ENCODE measurements around the gene CIB2.
A peak's percentile ranks its signal among the peaks of the same experiment; 100 is the strongest.

CIB2 gene

GRCh38 chr15:78082743-78083110, 48.5 kb downstream of the CIB2 start:
- DNase-seq, result no peak

DNA sequence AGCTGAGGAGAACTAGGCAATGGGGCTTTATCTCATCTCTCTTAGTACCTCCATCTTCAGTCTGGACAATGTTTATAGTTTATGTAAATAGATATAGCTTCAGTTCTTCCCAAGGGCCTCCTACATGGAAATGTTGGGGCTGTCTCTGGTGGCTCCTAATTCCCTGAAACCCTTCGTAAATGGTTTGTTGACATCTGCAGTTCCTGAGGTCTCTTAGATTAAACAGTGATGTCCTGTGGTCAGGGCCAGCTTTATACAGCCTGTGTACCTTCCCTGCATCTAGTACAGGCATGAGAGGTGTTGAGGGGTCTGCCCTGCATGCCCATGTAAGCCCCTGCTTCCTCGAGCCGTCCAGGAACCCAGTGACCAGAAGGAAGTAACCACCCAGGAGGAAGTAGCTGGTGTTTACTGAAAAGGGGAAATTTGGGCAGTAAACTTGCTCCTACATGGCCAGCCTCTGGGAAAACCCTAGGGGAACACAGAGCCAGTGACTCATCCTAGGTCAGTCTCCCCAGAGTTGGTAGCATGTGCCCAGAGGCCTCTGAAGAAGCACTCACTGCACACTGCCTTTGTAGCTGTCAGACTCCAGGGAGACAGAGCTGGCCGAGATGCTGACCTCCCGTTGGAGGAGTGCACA, 49.0 kb downstream of the CIB2 start:
- DNase-seq, result no peak

GRCh38 chr15:78080088-78080460, 51.2 kb downstream of the CIB2 start:
- no peak for DNase-seq

DNA sequence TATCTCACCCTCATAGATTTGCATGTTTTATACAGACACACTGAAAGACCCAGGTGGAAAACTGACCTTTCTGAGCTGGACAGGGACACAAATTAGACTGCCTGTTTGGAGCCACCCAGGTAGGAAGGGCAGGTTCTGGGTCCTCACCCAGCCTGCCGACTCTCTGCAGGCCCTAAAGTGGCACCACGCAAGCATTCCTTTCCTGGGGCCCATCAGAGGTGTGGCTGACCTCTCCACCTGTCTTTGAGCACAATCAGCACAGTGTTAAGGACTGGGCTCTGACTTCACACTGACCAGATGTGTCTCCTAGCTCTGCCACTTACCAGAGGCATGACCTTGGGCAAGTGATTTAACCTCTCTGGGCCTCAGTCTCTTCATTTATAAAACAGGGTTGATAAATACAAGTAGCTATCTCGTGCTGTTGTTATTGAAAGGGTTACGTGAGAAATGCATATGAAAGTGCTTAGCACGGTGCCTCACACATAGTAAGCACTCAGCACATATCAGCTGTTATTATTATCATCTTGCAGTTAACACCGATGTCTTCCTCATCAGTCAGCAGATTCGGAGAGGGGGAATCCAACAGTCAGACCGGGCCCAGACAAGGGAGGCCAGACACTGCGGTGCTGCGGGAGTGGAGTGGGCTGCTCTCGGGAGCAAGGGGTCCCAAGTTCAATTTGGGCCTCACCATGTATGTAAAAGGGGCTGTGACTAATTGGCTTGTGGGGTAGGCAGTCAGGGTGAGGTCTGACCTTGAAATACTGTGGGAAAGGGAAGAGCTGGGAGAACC, 51.8 kb downstream of the CIB2 start:
- no peak for DNase-seq

DNA sequence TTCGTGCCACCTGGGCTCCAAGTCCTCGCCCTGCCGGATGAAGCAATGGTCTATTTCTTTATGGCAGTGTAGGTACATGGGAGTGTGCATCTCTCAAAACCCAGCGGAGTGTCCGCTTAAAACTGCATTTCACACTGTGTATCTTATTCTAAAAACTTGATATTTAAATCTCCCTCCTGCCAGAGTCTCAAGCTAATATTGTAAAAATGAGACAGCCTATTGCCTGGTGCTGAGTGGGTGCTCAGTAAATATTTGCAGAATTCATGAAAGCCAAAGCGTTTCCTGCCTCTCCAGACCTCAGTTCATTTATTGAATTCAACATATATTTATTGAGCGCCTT, 53.4 kb downstream of the CIB2 start:
- DNase-seq, result no peak

DNA sequence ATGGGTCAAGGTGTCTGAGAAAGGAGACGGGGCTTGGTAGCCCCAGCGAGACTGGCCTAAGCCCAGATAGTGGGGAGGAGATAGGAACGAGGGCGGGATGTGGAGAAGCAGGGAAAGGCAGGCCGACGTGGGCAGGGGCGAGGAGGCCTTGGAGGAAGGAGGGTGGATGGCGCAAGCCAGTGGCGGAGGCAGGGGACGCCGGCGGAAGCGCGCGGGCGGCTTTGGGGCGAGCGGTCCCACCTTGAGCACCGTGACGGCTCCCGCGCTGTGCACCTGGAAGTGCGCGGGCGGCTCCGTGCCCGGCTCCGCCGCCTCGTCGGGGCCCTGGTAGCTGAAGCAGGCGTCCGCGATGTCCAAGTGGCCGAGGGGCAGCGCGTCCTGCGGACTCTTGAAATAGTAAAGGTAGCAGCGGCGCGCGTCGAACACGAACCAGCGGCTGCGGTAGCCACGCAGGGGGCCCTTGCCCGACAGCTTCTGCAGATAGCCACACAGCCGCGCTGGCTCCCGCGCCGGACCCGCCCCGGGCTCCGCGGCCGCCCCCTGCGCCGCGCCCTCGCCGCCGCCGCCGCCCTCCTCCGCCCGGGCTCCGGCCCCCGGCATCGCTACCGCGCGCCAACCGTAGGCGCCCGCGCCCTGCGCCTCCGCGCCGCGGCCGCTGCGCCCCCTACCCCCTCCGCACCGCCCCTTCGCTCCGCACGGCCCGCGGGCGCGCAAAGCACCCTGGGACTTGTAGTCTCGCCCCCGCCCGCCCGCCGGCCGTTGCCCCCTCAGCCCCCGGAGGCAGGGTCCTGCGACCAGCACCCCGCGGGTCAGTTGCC, 54.0 kb downstream of the CIB2 start, which contains the start of gene TBC1D2B:
Gene TBC1D2B (minus strand): TSS at position 659 of the 818 bp plus-strand sequence. CDS start 59 bp downstream, at position 600.
- DNase-seq, result peak; percentile 75

GRCh38 chr15:78076231-78077052, 54.8 kb downstream of the CIB2 start:
- DNase-seq, result no peak

DNA sequence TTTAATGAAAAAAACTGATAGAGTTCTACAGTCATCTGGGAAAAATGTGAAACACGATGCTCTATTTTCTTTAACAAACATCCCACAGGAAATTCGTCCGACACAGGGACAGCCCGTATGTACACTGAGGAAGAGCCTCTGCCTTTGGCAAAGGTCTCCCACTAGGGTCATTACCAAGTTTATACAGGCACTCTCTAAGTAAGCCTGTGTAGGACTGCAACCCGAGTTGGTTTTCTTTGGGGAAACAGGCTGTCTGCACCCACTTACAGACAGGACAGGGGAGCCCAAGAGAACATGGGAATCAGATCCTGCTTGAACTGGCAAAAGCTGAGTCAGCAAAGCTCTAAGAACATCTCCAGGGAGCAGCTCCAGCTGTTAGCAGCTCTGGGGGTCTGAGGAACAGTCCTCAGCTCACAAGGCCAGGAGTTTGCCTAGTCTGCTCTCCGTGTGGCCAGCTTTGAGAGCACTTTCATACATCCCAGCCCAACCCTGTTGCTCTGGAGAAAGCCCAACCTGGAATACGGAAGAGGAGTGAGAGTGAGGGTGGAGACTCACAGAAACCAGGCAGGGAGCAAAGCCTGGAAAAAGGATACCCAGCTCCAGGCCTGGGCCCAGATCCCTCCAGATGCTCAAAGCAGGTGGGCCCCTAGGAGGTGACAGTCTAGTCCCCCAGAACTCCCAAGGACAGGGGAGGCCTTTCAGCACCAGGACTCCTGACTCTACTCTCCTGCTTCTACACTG, 55.6 kb downstream of the CIB2 start:
- no peak for DNase-seq

- DNase-seq, result no peak
Observed at GRCh38 chr15:78073046-78073787, 58.0 kb downstream of the CIB2 start.

DNA sequence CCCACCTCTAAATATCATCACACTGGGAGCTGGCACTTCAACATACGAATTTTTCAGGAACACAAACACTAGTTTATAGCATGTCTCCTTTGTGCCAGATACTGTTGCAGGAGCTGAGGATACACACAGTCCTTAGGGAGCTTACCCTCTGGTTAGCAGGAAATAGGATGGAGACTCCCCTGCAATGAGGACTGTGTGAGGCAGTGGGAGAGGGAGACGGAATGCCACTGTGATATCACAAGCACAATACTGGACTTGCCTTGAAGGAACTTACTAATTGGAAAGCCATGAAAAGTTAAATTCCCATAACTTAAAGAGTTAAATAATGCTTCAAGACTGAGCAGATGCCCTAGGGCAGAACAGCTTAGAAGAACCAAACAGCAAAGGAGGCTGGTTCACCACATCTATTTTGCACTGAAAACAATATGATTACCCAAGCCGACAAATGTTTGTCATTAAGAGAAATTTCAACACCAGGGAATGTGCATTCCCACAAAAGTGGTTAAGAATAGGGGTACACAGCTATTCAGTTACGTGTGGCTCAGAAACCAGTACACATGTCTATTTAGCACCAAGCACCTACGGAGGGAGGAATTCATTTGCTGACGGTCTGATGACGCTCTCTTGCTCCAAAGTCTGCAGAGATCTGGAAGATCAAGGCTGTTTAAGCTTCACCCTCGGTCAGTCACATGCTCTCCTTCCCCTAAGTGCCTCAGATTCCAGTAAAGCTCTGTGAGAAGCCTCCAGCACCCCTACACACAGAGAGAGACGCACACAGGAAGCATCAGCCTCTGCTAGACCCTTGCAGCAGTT, 59.0 kb downstream of the CIB2 start:
- DNase-seq, result no peak

- DNase-seq, result no peak
Observed at GRCh38 chr15:78071383-78071782, 59.9 kb downstream of the CIB2 start.

GRCh38 chr15:78070049-78070700, 61.1 kb downstream of the CIB2 start:
- DNase-seq, result no peak

GRCh38 chr15:78069462-78070029, 61.7 kb downstream of the CIB2 start:
- DNase-seq, result no peak

DNA sequence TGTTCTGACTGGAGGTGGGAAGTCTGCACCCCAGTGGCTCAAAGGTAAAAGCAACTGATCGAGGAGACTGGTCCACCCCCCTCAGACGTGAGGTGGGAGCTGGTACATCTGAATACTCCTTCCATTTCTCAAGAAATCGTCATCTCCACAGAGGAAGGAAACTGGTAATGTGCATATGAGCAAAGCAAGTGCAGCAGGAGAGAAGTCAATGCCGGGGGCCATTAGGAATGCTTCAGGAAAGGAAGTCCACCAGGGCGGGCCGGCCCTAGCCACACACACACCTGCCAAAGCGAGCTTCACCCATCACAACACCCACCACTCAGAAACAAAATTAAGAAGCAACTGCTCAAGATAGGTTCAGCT, 62.2 kb downstream of the CIB2 start:
- no peak for DNase-seq

DNA sequence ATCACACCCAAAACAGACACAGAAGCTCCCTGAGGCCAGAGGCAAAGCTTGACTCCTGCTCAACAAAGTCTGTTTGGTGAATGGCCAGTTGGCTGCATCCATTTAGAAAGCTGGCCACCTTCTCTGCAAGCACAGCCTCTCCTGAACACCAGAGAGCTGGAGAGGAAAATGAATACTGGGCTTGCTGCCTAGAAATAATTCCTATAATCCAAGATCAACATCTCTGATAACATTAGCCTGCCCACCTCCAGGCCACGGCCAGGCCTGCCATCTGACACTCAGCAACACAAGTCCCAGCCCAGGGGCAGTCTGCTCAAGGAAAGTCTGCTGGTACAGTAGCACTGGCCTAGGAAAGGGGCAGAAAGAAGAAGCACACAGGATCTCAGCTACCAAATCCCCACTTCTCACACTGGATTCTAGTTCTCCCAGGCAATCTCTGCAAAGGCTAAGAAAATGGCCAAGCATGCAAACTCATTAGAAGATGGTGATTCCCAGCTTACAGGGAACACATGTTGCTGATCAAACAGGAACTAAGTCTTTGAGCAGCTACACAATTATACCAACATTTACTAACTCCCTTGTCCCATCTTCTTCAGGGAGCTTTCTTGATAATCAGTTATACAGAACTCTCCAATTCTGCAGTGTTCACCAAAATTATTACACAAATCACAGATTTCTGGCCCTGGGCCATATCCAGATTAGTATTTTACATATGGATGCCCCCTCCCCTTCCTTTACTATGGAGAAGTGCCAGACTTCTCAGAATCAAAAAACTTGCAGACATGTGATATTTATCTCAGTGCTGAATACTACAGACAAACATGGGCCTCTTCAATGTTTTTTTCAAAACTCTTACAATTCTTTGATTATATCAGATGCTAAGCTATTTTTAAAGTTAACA, 63.7 kb downstream of the CIB2 start:
- no peak for DNase-seq

DNA sequence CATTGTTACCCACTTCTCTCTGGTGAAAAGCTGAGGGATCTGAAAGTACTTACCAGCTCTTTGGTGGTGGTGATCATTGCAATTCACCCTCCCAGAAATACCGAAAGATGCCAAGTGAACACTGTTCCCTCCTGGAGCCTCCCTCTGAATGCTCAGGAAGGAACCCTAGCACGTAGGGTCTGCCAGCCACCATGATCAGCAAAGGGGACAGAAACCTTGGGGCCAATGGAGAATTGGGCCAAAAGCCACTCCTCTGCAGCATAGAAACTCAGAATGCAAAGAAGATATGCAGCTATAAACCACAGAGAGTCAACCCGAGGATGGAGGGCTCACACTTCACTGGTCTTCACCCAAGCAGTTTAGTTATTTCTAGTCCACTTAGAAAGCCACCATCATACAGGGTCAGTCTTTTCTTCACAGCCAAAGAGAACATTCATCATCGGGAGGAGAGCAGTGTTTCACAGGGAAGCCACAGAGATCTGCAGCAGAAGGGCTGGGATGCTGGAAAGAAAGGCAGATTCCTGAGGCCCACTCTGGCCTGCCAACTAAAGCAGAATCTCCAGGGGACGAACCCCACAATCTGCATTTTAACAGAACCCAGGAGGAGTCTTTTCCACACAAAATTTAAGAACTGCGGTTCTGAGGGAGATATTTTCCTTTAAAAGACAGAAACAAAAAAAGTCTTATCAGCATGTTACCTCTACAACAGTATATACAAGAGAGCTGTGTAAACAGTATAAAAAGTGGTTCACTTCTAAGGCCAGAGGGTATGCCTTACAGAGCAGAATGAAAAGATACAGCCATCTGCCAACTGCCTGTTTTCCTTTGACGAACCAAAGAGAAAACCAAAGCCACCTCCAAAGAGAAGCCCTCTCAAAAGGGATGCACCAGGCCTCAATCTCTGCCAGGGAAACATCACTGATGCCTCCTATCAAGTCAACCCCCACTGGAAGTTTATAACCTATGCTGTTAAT, 65.0 kb downstream of the CIB2 start:
- no peak for DNase-seq

- peak; percentile 45 for DNase-seq
Observed at GRCh38 chr15:78065284-78065872, 65.9 kb downstream of the CIB2 start.

Measured in RPMI8226 (cell line).